Endodermal cell (in vitro differentiated cells): ENCODE results near the gene PLA2G2C. TPM values are rescaled to one million over a fixed set of nuclear protein-coding genes. Genes with fewer than 3 reads are reported as not detected.

ENCODE experiments used
- DNase-seq: peaks from one replicate; pipeline ENCODE4 v3.0.0-alpha.2; 2017
- H3K27ac ChIP-seq: 2 replicates; pipeline ENCODE4 v1.5.1; 2013; ENCODE audit warnings: mild to moderate bottlenecking, low read depth, low read length, moderate library complexity
- H3K27me3 ChIP-seq: 2 replicates; pipeline ENCODE4 v1.6.1; 2013; ENCODE audit warnings: mild to moderate bottlenecking, low read length, moderate library complexity; ENCODE audit not compliant: insufficient read depth, control insufficient read depth, poor library complexity, severe bottlenecking
- H3K36me3 ChIP-seq: 2 replicates; pipeline ENCODE4 v1.7.0; 2013; ENCODE audit warnings: mild to moderate bottlenecking, low read length, moderate library complexity; ENCODE audit not compliant: control insufficient read depth, insufficient read depth
- H3K4me1 ChIP-seq: one replicate; pipeline ENCODE4 v1.7.0; 2013; ENCODE audit warnings: low read length; ENCODE audit not compliant: control insufficient read depth, insufficient read depth
- H3K4me3 ChIP-seq: 2 replicates; pipeline ENCODE4 v1.5.1; 2013; ENCODE audit warnings: mild to moderate bottlenecking, low read length, moderate library complexity
- H3K9ac ChIP-seq: 2 replicates; pipeline ENCODE4 v1.6.1; 2013; ENCODE audit warnings: mild to moderate bottlenecking, low read length, moderate library complexity; ENCODE audit not compliant: poor library complexity, severe bottlenecking; ENCODE audit errors: extremely low read depth
- H3K9me3 ChIP-seq: 2 replicates; pipeline ENCODE4 v1.6.1; 2013; ENCODE audit warnings: mild to moderate bottlenecking, low read length, moderate library complexity; ENCODE audit not compliant: control insufficient read depth
- H3K27ac Mint-ChIP-seq: 2 replicates; pipeline ENCODE4 v1.8.0; 2020; ENCODE audit warnings: mixed read lengths
- H3K27me3 Mint-ChIP-seq: 2 replicates; pipeline ENCODE4 v1.8.0; 2021; ENCODE audit warnings: mild to moderate bottlenecking, mixed read lengths; ENCODE audit not compliant: insufficient read depth
- H3K36me3 Mint-ChIP-seq: 2 replicates; pipeline ENCODE4 v1.8.0; 2020; ENCODE audit warnings: low read depth, mixed read lengths
- H3K4me1 Mint-ChIP-seq: 2 replicates; pipeline ENCODE4 v1.8.0; 2020; ENCODE audit warnings: mixed read lengths
- H3K4me3 Mint-ChIP-seq: 2 replicates; pipeline ENCODE4 v1.8.0; 2020; ENCODE audit warnings: mild to moderate bottlenecking, moderate library complexity, mixed read lengths
- H3K9me3 Mint-ChIP-seq: 2 replicates; pipeline ENCODE4 v1.8.0; 2020; ENCODE audit warnings: mild to moderate bottlenecking, mixed read lengths
- CTCF ChIP-seq: fragments of 200-600 bp; sonication (generic); conservative IDR thresholded peaks from 2 replicates; pipeline ENCODE4 v1.5.0; 2021; ENCODE audit warnings: antibody characterized with exemption, mild to moderate bottlenecking
- whole genome bisulfite sequencing, 2 experiments: methylation state at CpG; one replicate each; pipeline versions ENCODE4 v1.1.5 to v1.1.7; 2013; ENCODE audit warnings: missing lambda C conversion rate in 2 of 2, mixed read lengths in 1 of 2; ENCODE audit not compliant: insufficient coverage in 1 of 2, insufficient read length in 1 of 2; 5-methylcytosine and 5-hydroxymethylcytosine counted together
- total RNA-seq, 2 donors: library from RNA; stranded (reverse); fragmentation: NEBNext Ultra II Directional in 1 of 2; extraction: Animal tissue kit (Norgen Biotek cat#: 25700) in 1 of 2; gene quantifications; 2 replicates in 1 of 2; 3 replicates in 1 of 2; pipeline ENCODE4 v1.2.1, GENCODE V29; 2021

PLA2G2C gene
- total RNA-seq, 2 donors from 2014 or later = not detected

GRCh38 chr1:20126041-20126805, 60.1 kb downstream of the PLA2G2C start:
- Mint-ChIP-seq H3K9me3 (peaks cover 10% of the 10 kb centered on the region), H3K27ac (no peak overlapping the region), H3K36me3 (no peaks in the 10 kb centered on the region), H3K4me3 (no peak overlapping the region), H3K4me1 (no peaks in the 10 kb centered on the region), H3K27me3 (peaks cover under 1% of the 10 kb centered on the region)
- Histone ChIP-seq H3K27me3 (no peaks in the 10 kb centered on the region), H3K27ac (no peak overlapping the region), H3K4me1 (no peaks in the 10 kb centered on the region), H3K4me3 (no peak overlapping the region), H3K9ac (no peak overlapping the region), H3K9me3 (peaks cover 10% of the 10 kb centered on the region), H3K36me3 (no peaks in the 10 kb centered on the region)
- 74 to 84% methylated on average over 3 to 9 of the region's 9 CpGs for WGBS, 2 experiments
- no peak for DNase-seq
- TF ChIP-seq CTCF = no peak

DNA sequence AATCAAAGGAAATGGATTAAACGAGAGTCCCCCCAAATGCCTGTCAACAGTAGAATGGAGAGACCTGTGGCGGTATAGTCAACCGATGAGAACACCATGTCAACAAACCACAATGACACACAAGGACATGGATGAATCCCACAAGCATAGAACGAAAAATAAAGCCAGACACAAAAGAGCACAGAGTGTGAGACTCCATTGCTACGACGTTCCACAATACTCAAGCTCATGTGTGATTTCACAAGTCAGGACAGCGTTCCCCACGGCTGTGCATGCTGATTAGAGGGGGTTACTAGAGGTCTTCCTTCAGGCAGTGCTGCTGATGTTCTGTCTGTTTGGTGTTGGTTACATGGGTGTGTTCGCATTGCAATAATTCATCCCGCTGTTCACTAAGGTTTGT, 61.2 kb downstream of the PLA2G2C start:
- H3K4me3 Mint-ChIP-seq = no peak overlapping the region
- no peak for DNase-seq
- no peak for TF ChIP-seq CTCF

GRCh38 chr1:20124456-20125057, 61.8 kb downstream of the PLA2G2C start:
- Mint-ChIP-seq H3K9me3 (peaks cover under 1% of the 10 kb centered on the region), H3K36me3 (no peaks in the 10 kb centered on the region), H3K27ac (no peak overlapping the region), H3K4me3 (no peak overlapping the region), H3K27me3 (peaks cover 5% of the 10 kb centered on the region), H3K4me1 (no peaks in the 10 kb centered on the region)
- Histone ChIP-seq H3K4me1 (no peaks in the 10 kb centered on the region), H3K9ac (no peak overlapping the region), H3K9me3 (peaks cover 1% of the 10 kb centered on the region), H3K4me3 (no peak overlapping the region), H3K27ac (no peak overlapping the region), H3K36me3 (no peaks in the 10 kb centered on the region), H3K27me3 (no peaks in the 10 kb centered on the region)
- DNase-seq = no peak
- no peak for TF ChIP-seq CTCF
- WGBS, 2 experiments = 90 to 96% methylated on average over 5 to 7 of the region's 7 CpGs

More for the DNA sequence above, 61.2 kb downstream of the PLA2G2C start:
- Histone ChIP-seq H3K27me3 (no peaks in the 10 kb centered on the region), H3K4me1 (no peaks in the 10 kb centered on the region), H3K27ac (no peak overlapping the region), H3K9me3 (peaks cover 7% of the 10 kb centered on the region), H3K9ac (no peak overlapping the region), H3K36me3 (no peaks in the 10 kb centered on the region), H3K4me3 (no peak overlapping the region)
- H3K4me1 Mint-ChIP-seq = no peaks in the 10 kb centered on the region
- peaks cover 6% of the 10 kb centered on the region for H3K9me3 Mint-ChIP-seq
- H3K27ac Mint-ChIP-seq = no peak overlapping the region
- no peaks in the 10 kb centered on the region for H3K36me3 Mint-ChIP-seq
- H3K27me3 Mint-ChIP-seq = peaks cover 5% of the 10 kb centered on the region
- 84 to 92% methylated on average over 9 to 10 of the region's 10 CpGs for WGBS, 2 experiments
